Measurements from ENCODE around the gene SOWAHA.

- TF ChIP-seq POLR2A (IDR thresholded peaks at IDR 0.05; ENCODE audit: low read length) (no peak), GATA1 (IDR thresholded peaks at IDR 0.05; ENCODE audit: low read depth, low read length) (no peak)
These were observed 38.7 kb upstream of the SOWAHA start for GRCh38 chr5:132774406-132774805.
